Measurements from ENCODE around the gene CARD8.

GRCh38 chr19:48274938-48275337, 19.2 kb upstream of the CARD8 start:
- TF ChIP-seq TARDBP (IDR thresholded peaks at IDR 0.05), result no peak
- TF ChIP-seq SP1 (IDR thresholded peaks at IDR 0.05), result no peak
- no peak for TF ChIP-seq L3MBTL2 (conservative IDR thresholded peaks at IDR 0.05)
- TF ChIP-seq FOXM1 (IDR thresholded peaks at IDR 0.05; ENCODE audit: borderline replicate concordance), result no peak
- no peak for TF ChIP-seq CTBP1 (IDR thresholded peaks at IDR 0.05; ENCODE audit: borderline replicate concordance)
- no peak for TF ChIP-seq SUZ12 (IDR thresholded peaks at IDR 0.05)
- no peak for TF ChIP-seq NFRKB (IDR thresholded peaks at IDR 0.05)
- TF ChIP-seq ELF4 (IDR thresholded peaks at IDR 0.05), result no peak
- no peak for TF ChIP-seq BHLHE40 (IDR thresholded peaks at IDR 0.05; ENCODE audit: borderline replicate concordance)
- no peak for TF ChIP-seq PKNOX1 (IDR thresholded peaks at IDR 0.05)
- no peak for TF ChIP-seq ZNF384 (IDR thresholded peaks at IDR 0.05)
- no peak for TF ChIP-seq ARNT (IDR thresholded peaks at IDR 0.05)
- TF ChIP-seq HDGF (IDR thresholded peaks at IDR 0.05; ENCODE audit: borderline replicate concordance), result no peak

Data from HEK293T (cell line).